Measurements from ENCODE around the gene GP9.

- TF ChIP-seq CTCF (IDR thresholded peaks at IDR 0.05), result no peak
- TF ChIP-seq POLR2A (IDR thresholded peaks at IDR 0.05), result no peak
These were observed 46.4 kb upstream of the GP9 start for GRCh38 chr3:129014148-129014547.
